Natural killer cell treated with Interleukin-12 subunit alpha and Interleukin-12 subunit beta and Interleukin-15 and Interleukin-18, amount 100 ng/mL, for 72 hours (primary cell): ENCODE data around the gene PRR30. TPM values are rescaled to one million over a fixed set of nuclear protein-coding genes. Genes with fewer than 3 reads are reported as not detected.
A peak's percentile ranks its signal among the peaks of the same experiment; 100 is the strongest.
"Not testable (repeated sequence)": the region's sequence is repeated elsewhere in the genome, so short reads cannot be mapped to it uniquely, and the experiment has no call there.

Experiments
- ATAC-seq, 2 donors: fragments of 150-1000 bp; cut with Tn5 transposase in 1 of 2; sonication (Bioruptor Pico), chemical (Tn5 transposase) in 1 of 2; 2 replicates each; pipeline ENCODE4 v1.10.0; 2021
- DNase-seq: peaks from one replicate; pipeline ENCODE4 v3.0.0; 2022; ENCODE audit warnings: low spot score
- H3K27ac Mint-ChIP-seq, 2 donors: 1 replicate in 1 of 2; 2 replicates in 1 of 2; pipeline ENCODE4 v1.8.0; 2022; ENCODE audit warnings: mixed read lengths in 2 of 2, mild to moderate bottlenecking in 1 of 2, moderate library complexity in 1 of 2
- H3K27me3 Mint-ChIP-seq, 2 donors: 1 replicate in 1 of 2; 2 replicates in 1 of 2; pipeline ENCODE4 v1.8.0; 2022; ENCODE audit warnings: mixed read lengths in 2 of 2
- H3K36me3 Mint-ChIP-seq: one replicate; pipeline ENCODE4 v1.8.0; 2022; ENCODE audit warnings: mixed read lengths
- H3K4me1 Mint-ChIP-seq, 2 donors: 1 replicate in 1 of 2; 2 replicates in 1 of 2; pipeline ENCODE4 v1.8.0; 2022; ENCODE audit warnings: low read depth in 2 of 2, mixed read lengths in 2 of 2, mild to moderate bottlenecking in 1 of 2
- H3K4me3 Mint-ChIP-seq: one replicate; pipeline ENCODE4 v1.8.0; 2022; ENCODE audit warnings: mixed read lengths
- H3K9me3 Mint-ChIP-seq: 2 replicates; pipeline ENCODE4 v1.8.0; 2022; ENCODE audit warnings: mixed read lengths
- total RNA-seq, 2 donors: library from RNA; stranded (reverse); gene quantifications; one replicate each; pipeline ENCODE4 v1.2.3, GENCODE V29; 2022

The PRR30 gene
- not detected for total RNA-seq

DNA sequence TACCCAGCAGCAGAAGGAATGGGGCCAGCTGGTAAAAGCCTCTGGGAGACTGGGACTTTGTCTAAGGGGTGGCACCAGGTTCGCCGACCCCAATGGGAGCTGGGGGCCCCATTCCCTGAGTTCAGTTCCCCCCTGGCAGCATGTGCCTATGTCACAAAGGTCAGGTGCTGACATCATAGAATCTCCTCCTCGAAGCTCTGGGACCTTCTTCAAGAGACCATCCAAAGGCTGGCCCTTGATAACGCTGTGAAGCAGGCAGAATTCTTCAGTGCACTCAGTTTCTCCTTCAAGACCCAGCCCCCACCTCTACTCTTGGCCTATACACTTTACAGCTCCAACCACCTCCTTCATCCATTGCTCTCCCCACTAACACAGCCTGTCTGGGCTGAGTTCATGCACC lies at the start of gene PRR30:
TSS of gene PRR30 (minus strand) at position 101 of the 400 bp plus-strand sequence. CDS start 1,081 bp downstream, outside the sequence.
- Mint-ChIP-seq H3K4me1 (peaks cover 5 to 9% of the 10 kb centered on the region in 2 donors), H3K9me3 (no peaks in the 10 kb centered on the region), H3K27me3 (peaks cover 8 to 16% of the 10 kb centered on the region in 2 donors), H3K4me3 (no peak within 1 kb of the TSS), H3K27ac (no peak within 1 kb of the TSS), H3K36me3 (no peaks in the 10 kb centered on the region)
- DNase-seq: no peak
- ATAC-seq: no peak

DNA sequence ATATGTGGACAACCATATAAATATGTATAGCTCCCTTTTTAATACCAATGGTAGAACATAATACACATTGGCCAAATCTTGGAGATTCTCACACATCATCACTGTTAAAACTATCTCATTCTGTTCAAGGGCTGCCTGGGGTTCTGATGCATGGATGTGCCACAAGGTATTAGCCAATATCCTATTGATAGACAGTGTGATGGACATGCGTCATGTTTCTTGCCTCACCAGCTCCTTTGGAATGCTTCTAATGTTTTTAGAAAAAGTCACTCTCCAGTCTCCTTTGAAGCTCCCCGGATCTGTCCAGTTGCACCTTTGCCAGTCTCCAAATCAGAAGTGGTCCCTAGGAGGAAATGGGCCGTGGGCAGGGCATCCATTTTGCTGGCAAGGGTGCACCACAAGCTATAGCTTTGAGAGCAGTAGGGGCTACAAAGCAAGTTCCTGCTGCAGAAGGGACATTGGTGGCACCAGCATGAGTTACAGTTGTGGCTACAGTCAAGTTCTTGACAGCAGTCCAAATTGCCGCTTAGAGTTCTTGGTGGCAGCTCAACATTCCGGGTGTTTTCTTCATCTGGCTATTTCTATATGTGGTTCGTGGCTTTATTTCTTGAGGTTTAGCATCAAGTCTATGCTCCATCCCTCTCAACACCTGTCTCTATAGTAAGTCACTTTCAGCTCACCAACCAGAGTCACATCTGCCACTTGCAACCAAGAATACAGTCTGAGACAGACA lies 47.6 kb upstream of the PRR30 start:
- DNase-seq: no peak
- Mint-ChIP-seq H3K4me1 (peaks cover 0 to 6% of the 10 kb centered on the region in 2 donors), H3K27ac (no peak overlapping the region), H3K36me3 (no peaks in the 10 kb centered on the region), H3K9me3 (no peaks in the 10 kb centered on the region), H3K27me3 (peaks cover 13 to 22% of the 10 kb centered on the region in 2 donors), H3K4me3 (no peak overlapping the region)
- ATAC-seq: no peak

DNA sequence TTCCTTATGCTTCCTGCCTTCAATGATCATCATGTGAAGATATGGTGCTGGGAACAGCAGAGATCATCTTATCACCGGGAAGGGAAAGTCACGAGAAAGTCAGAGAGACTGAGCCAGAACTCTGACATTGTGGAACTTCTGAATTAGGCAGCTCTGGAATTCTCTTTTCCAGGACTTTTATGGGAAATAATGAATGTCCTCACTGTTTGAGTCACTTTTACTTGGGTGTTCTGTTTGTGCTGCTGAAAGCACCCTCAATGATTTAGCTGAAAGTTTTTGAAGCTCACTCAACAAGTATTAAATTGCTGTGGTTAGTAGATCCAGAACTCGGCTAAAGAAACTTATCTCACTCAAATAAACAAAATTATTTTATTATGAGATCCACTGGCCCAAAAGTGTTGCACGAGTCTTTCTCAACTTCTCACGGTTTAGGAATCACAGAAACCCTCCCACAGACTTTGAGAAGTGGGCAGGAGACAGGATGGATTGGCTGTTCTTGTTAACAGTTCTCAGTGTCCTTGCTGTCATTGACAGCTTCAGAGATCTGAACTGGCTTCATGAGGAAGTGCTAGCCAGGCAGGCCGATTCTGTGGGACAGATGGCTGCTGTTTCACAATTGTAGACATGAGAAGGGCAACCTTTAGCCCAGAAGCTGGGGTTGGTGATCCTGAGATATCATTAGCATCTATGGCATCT lies 46.3 kb upstream of the PRR30 start:
- H3K4me1 Mint-ChIP-seq: peaks cover 0 to 6% of the 10 kb centered on the region in 2 donors
- no peak overlapping the region for H3K4me3 Mint-ChIP-seq
- no peaks in the 10 kb centered on the region for H3K36me3 Mint-ChIP-seq
- ATAC-seq: no peak
- H3K27me3 Mint-ChIP-seq: peaks cover 14 to 35% of the 10 kb centered on the region in 2 donors
- H3K27ac Mint-ChIP-seq: no peak overlapping the region
- H3K9me3 Mint-ChIP-seq: no peaks in the 10 kb centered on the region
- no peak for DNase-seq

DNA sequence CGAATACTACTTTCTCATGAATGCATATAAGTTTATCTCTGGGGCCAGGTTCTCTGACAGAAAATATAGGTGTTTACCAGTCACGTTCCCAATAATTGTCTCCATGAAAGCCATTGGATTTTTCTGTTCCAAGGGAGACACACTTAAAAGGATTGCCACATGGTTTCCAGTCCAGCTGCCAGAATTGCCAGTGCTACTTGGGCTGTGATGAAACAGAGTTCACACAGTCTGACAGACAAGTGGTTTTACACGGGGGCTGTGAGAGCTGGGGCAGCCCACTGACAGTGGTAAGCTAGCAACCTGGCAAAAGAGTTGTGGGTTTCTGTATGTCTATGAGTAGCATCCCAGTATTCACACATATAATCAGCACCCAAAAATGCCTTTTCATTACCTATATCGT lies 44.9 kb upstream of the PRR30 start:
- H3K4me3 Mint-ChIP-seq: no peak overlapping the region
- peaks cover 14 to 35% of the 10 kb centered on the region in 2 donors for H3K27me3 Mint-ChIP-seq
- no peak for DNase-seq
- no peaks in the 10 kb centered on the region for H3K9me3 Mint-ChIP-seq
- H3K4me1 Mint-ChIP-seq: peaks cover 0 to 6% of the 10 kb centered on the region in 2 donors
- no peaks in the 10 kb centered on the region for H3K36me3 Mint-ChIP-seq
- no peak overlapping the region for H3K27ac Mint-ChIP-seq
- peak in 1 of 2 donors; percentile 65 for ATAC-seq

DNA sequence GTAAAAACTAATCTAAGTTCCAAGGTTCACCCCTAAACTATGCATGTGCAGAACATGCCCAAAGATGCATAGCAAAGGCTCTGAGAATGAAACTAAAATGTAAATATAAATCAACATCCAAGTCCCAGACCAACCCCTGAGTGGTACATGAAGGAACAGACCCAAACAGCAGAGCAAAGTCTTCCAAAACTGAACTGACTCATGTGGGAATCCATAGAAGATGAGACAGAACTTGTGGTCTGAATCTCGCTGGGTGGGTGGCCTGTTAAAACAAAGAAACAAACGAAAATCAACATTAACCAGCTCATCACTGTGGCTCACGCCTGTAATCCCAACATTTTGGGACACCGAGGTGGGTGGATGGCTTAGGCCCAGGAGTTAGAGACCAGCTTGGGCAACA lies 43.1 kb upstream of the PRR30 start:
- peaks cover 0 to 6% of the 10 kb centered on the region in 2 donors for H3K4me1 Mint-ChIP-seq
- no peak for ATAC-seq
- no peak for DNase-seq
- no peak overlapping the region for H3K27ac Mint-ChIP-seq
- H3K27me3 Mint-ChIP-seq: peaks cover 14 to 40% of the 10 kb centered on the region in 2 donors
- no peak overlapping the region for H3K4me3 Mint-ChIP-seq
- no peaks in the 10 kb centered on the region for H3K9me3 Mint-ChIP-seq
- no peaks in the 10 kb centered on the region for H3K36me3 Mint-ChIP-seq

DNA sequence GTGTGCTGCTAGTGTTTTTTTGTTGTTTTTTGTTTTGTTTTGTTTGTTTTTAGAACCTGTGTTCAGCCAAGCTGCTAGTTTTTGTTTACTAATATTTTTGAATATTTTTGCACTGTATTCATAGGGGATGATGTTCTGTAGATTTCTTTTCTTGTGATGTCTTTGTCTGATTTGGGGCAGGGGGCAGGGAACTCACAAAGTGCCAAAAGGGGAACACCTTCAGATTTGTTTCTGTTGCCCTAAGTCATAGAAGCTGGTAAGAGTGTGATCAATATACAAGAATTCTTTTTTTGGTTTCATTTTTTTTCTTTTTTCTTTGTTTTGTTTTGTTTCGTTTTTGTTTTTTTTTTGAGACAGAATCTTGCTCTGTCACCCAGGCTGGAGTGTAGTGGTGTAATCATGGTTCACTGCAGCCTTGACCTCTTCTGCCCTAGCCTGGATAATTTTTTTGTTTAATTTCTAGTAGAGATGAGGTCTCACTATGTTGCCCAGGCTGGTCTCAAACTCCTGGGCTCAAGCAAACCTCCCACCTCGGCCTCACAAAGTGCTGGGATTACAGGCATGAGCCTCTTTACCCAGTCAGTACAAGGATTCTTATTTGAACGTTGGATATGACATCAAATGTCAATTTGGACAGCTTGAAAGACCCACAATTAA lies 40.3 kb upstream of the PRR30 start:
- Mint-ChIP-seq H3K9me3 (no peaks in the 10 kb centered on the region), H3K27ac (no peak overlapping the region), H3K4me1 (peaks cover 0 to 6% of the 10 kb centered on the region in 2 donors), H3K36me3 (no peaks in the 10 kb centered on the region), H3K4me3 (no peak overlapping the region), H3K27me3 (peaks cover 19 to 35% of the 10 kb centered on the region in 2 donors)
- DNase-seq (no peak), ATAC-seq (no peak)

- DNase-seq (no peak), ATAC-seq (no peak)
- H3K9me3 Mint-ChIP-seq: no peaks in the 10 kb centered on the region
- peaks cover 14 to 26% of the 10 kb centered on the region in 2 donors for H3K27me3 Mint-ChIP-seq
- H3K36me3 Mint-ChIP-seq: no peaks in the 10 kb centered on the region
- no peak overlapping the region for H3K4me3 Mint-ChIP-seq
- H3K27ac Mint-ChIP-seq: no peak overlapping the region
- no peaks in the 10 kb centered on the region for H3K4me1 Mint-ChIP-seq
These were observed 39.3 kb upstream of the PRR30 start for GRCh38 chr2:27178469-27178868.

DNA sequence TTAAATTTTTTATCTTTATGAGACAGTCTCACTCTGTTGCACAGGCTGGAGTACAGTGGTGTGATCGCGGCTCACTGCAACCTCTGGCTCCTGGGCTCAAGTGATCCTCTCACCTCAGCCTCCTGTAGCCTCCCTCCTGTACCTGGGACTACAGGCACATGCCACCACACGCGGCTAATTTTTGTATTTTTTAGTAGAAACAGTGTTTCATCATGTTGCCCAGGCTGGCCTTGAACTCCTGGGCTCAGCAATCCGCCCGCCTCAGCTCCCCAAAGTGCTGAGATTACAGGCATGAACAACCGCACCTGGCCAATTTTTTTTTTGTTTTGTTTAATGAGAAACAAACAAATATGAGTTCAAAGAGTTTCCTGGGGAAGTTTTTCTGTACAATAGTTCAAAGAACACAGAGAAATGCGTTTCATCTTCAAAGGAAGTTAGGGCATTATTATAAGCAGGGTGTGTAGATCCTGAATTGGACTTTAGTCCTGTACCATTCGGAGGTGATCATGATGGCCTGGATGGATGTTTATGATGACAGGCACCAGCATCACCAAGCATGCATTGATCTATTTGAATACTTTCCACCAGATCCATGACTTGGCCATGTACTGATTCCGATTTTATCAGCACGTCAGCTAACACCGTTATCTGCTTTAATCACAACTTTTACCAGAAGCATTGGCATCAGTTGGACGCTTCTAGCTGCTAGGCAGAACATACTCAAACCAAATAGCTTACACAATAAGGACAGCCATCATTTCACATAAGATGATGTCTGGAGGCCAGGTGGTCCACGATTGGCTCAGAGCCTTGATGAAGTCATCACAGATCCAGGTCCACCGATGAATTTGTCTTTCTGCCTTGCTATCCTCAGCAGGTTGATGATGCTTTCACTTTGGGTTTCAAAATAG lies 38.5 kb upstream of the PRR30 start:
- no peaks in the 10 kb centered on the region for H3K9me3 Mint-ChIP-seq
- H3K27ac Mint-ChIP-seq: no peak overlapping the region
- no peak overlapping the region for H3K4me3 Mint-ChIP-seq
- no peak for ATAC-seq
- no peaks in the 10 kb centered on the region for H3K36me3 Mint-ChIP-seq
- H3K4me1 Mint-ChIP-seq: no peaks in the 10 kb centered on the region
- H3K27me3 Mint-ChIP-seq: peaks cover 14 to 26% of the 10 kb centered on the region in 2 donors
- no peak for DNase-seq

- H3K4me1 Mint-ChIP-seq, H3K4me3 Mint-ChIP-seq, H3K36me3 Mint-ChIP-seq, H3K9me3 Mint-ChIP-seq, H3K27me3 Mint-ChIP-seq, ATAC-seq, H3K27ac Mint-ChIP-seq, DNase-seq: not testable (repeated sequence)
These were observed 36.6 kb upstream of the PRR30 start for GRCh38 chr2:27175781-27176180.

GRCh38 chr2:27175330-27175729 lies 36.1 kb upstream of the PRR30 start:
- no peak for DNase-seq
- Mint-ChIP-seq H3K4me3 (no peak overlapping the region), H3K9me3 (no peaks in the 10 kb centered on the region), H3K27ac (no peak overlapping the region), H3K4me1 (peaks cover 0 to 2% of the 10 kb centered on the region in 2 donors), H3K27me3 (peaks cover 10 to 11% of the 10 kb centered on the region in 2 donors), H3K36me3 (no peaks in the 10 kb centered on the region)
- no peak for ATAC-seq

- Mint-ChIP-seq H3K4me1 (peaks cover 0 to 2% of the 10 kb centered on the region in 2 donors), H3K4me3 (no peak overlapping the region), H3K27ac (no peak overlapping the region), H3K9me3 (no peaks in the 10 kb centered on the region), H3K36me3 (no peaks in the 10 kb centered on the region), H3K27me3 (peaks cover 10 to 12% of the 10 kb centered on the region in 2 donors)
- no peak for ATAC-seq
- no peak for DNase-seq
These were observed 35.4 kb upstream of the PRR30 start for GRCh38 chr2:27174638-27175037.

DNA sequence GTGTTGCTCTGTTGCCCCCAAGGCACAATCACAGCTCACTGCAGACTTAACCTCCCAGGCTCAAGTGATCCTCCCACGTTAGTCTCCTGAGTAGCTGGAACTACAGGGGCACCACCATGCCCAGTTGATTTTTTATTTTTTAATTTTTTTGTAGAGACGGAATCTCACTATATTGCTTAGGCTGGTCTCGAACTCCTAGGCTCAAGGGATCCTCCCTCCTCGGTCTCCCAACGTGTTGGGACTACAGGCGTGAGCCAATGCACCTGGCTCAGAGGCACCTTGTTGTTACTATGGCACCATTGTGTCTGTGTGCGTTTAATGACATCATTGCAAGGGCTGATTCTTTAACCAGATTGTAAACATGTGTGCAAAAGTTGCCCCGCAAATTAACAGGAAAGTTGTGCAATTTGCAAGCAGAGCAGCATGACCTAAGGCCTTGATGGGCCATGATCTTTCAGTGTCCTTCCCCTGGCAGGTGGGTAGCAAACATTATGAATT lies 32.2 kb upstream of the PRR30 start:
- Mint-ChIP-seq H3K9me3 (no peaks in the 10 kb centered on the region), H3K27ac (no peak overlapping the region), H3K27me3 (peaks cover 7 to 11% of the 10 kb centered on the region in 2 donors), H3K4me3 (no peak overlapping the region), H3K4me1 (peaks cover 0 to 2% of the 10 kb centered on the region in 2 donors), H3K36me3 (no peaks in the 10 kb centered on the region)
- DNase-seq (no peak), ATAC-seq (no peak)
